K562 (cell line): ENCODE data around the gene AHNAK. TPM values are rescaled to one million over a fixed set of nuclear protein-coding genes. Genes with fewer than 3 reads are reported as not detected.

Experiments used
- ATAC-seq: fragments of 200-7000 bp; cut with Tn5 transposase; 3 replicates; pipeline ENCODE4 v1.9.1; 2020; ENCODE audit warnings: moderate library complexity
- BruUV-seq: library from RNA; stranded (reverse); fragments of 400-500 nt; replicated peaks from 2 replicates; lab custom pipeline; 2021; lab: Mats Ljungman, UMichigan
- CTCF ChIA-PET: fragments of 300-600 bp; formaldehyde crosslinking; extraction: SDS; loops from one replicate; lab custom pipeline; 2021; ENCODE audit warnings: low intra/inter-chr PET ratio; lab: Yijun Ruan, JAX
- POLR2A ChIA-PET: fragments of 300-600, 350-650 bp; sonication (Branson Sonifier 250); formaldehyde crosslinking; extraction: SDS; loops from one replicate; lab custom pipeline; 2021; ENCODE audit warnings: antibody characterized with exemption, inconsistent platforms; lab: Yijun Ruan, JAX
- DNase-seq, 4 experiments: peaks; one replicate each; pipeline versions ENCODE4 v3.0.0 to v3.0.0-alpha.2; 2011 to 2018; ENCODE audit warnings: low spot score in 3 of 4, mixed read lengths in 3 of 4; ENCODE audit errors: extremely low read depth in 1 of 4
- FAIRE-seq: peaks from 2 replicates; lab custom pipeline; 2011; peaks lifted over from hg19 to GRCh38; lab: Jason Lieb, UNC
- H2AFZ ChIP-seq: 2 replicates; pipeline ENCODE4 v1.6.0; 2011; ENCODE audit warnings: low read depth, low read length, control low read depth, inconsistent platforms
- H3K27ac ChIP-seq: fragments of 200-600 bp; 3 replicates; pipeline ENCODE4 v1.8.0; 2011; ENCODE audit warnings: low read depth, mild to moderate bottlenecking, control low read depth, inconsistent platforms, low read length, moderate library complexity, mixed read lengths; ENCODE audit errors: extremely low read depth
- H3K27me3 ChIP-seq, 2 experiments: fragments of 300-600 bp in 1 of 2; 2 replicates in 1 of 2; 3 replicates in 1 of 2; pipeline versions ENCODE4 v1.6.0 to v1.8.0; 2011; ENCODE audit warnings: inconsistent platforms in 2 of 2, low read length in 2 of 2, mild to moderate bottlenecking in 1 of 2, mixed read lengths in 1 of 2, moderate library complexity in 1 of 2; ENCODE audit not compliant: control insufficient read depth in 2 of 2, insufficient read depth in 2 of 2
- H3K36me3 ChIP-seq: fragments of 300-600 bp; 3 replicates; pipeline ENCODE4 v1.8.0; 2011; ENCODE audit warnings: mild to moderate bottlenecking, low read length, inconsistent platforms; ENCODE audit not compliant: control insufficient read depth, insufficient read depth
- H3K4me1 ChIP-seq, 2 experiments: fragments of 200-600 bp in 1 of 2; replicated peaks in 1 of 2; 2 replicates in 1 of 2; 3 replicates in 1 of 2; pipeline versions ENCODE4 v1.5.1 to v1.8.0; 2011; ENCODE audit warnings: inconsistent platforms in 2 of 2, low read length in 2 of 2, mild to moderate bottlenecking in 1 of 2, mixed read lengths in 1 of 2, moderate library complexity in 1 of 2; ENCODE audit not compliant: control insufficient read depth in 2 of 2, insufficient read depth in 2 of 2
- H3K4me2 ChIP-seq: 2 replicates; pipeline ENCODE4 v1.6.1; 2011; ENCODE audit warnings: low read length, control low read depth, inconsistent platforms, mixed read lengths; ENCODE audit not compliant: insufficient read depth
- H3K4me3 ChIP-seq: fragments of 200-600 bp; sonication (generic), shearing (Covaris generic); 2 replicates; pipeline ENCODE4 v1.5.1; 2016; ENCODE audit warnings: control low read depth, inconsistent platforms
- H3K79me2 ChIP-seq: fragments of 200-600 bp; 3 replicates; pipeline ENCODE4 v1.8.0; 2011; ENCODE audit warnings: low read length, inconsistent platforms; ENCODE audit not compliant: control insufficient read depth, insufficient read depth
- H3K9ac ChIP-seq, 2 experiments: 2 replicates each; pipeline versions ENCODE4 v1.6.0 to v1.6.1; 2011; ENCODE audit warnings: low read depth in 2 of 2, low read length in 2 of 2, control low read depth in 1 of 2, inconsistent platforms in 1 of 2, mild to moderate bottlenecking in 1 of 2, mixed read lengths in 1 of 2; ENCODE audit not compliant: insufficient read depth in 1 of 2
- H3K9me1 ChIP-seq: one replicate; pipeline ENCODE4 v1.6.0; 2011; ENCODE audit warnings: inconsistent platforms, mild to moderate bottlenecking, low read length, moderate library complexity; ENCODE audit not compliant: control insufficient read depth, insufficient read depth
- H3K9me3 ChIP-seq: replicated peaks from 2 replicates; pipeline ENCODE4 v1.5.1; 2011; ENCODE audit warnings: low read depth, low read length, inconsistent platforms; ENCODE audit not compliant: control insufficient read depth, insufficient read depth
- H4K20me1 ChIP-seq: replicated peaks from 2 replicates; pipeline ENCODE4 v1.6.1; 2011; ENCODE audit warnings: low read length, inconsistent platforms, mixed read lengths; ENCODE audit not compliant: control insufficient read depth, insufficient read depth
- CHD1 ChIP-seq: fragments of 200-600 bp; sonication (generic); IDR thresholded peaks from one replicate; pipeline ENCODE4 v1.6.1; 2012; ENCODE audit warnings: mild to moderate bottlenecking, moderate library complexity, low read length, inconsistent platforms
- DPF2 ChIP-seq: fragments of 450-650 bp; IDR thresholded peaks from 2 replicates; pipeline ENCODE4 v1.6.1; 2016
- EGR1 ChIP-seq: fragments of 450-650 bp; conservative IDR thresholded peaks from 2 replicates; pipeline ENCODE4 v1.6.1; 2017; ENCODE audit warnings: mild to moderate bottlenecking
- GABPA ChIP-seq: fragments of 200-800 bp; sonication (Bioruptor generic); conservative IDR thresholded peaks from 2 replicates; pipeline ENCODE4 v1.6.1; 2016; ENCODE audit warnings: low read depth, missing genetic modification characterization, missing compliant biosample characterization
- HLTF ChIP-seq: fragments of 450-650 bp; IDR thresholded peaks from 2 replicates; pipeline ENCODE4 v1.6.1; 2016
- KDM2B ChIP-seq: fragments of 250-450 bp; sonication (Bioruptor Pico); IDR thresholded peaks from 2 replicates; pipeline ENCODE4 v1.8.0; 2021; ENCODE audit warnings: mild to moderate bottlenecking, moderate library complexity
- KLF6 ChIP-seq: fragments of 250-450 bp; sonication (Bioruptor Pico); IDR thresholded peaks from 2 replicates; pipeline ENCODE4 v1.4.0; 2020; ENCODE audit warnings: mild to moderate bottlenecking, moderate library complexity, borderline replicate concordance
- PHB ChIP-seq: fragments of 250-450 bp; sonication (Bioruptor Pico); IDR thresholded peaks from 2 replicates; pipeline ENCODE4 v1.5.0; 2021
- SOX6 ChIP-seq: fragments of 450-650 bp; IDR thresholded peaks from 2 replicates; pipeline ENCODE4 v1.6.1; 2014; ENCODE audit warnings: mild to moderate bottlenecking
- ZKSCAN1 ChIP-seq: fragments of 150-350 bp; IDR thresholded peaks from 2 replicates; pipeline ENCODE4 v1.6.1; 2016; ENCODE audit warnings: low read depth, low read length
- ZNF431 ChIP-seq: sonication (generic); formaldehyde crosslinking; IDR thresholded peaks from 2 replicates; pipeline ENCODE4 v1.8.0; 2022; ENCODE audit warnings: mild to moderate bottlenecking, missing genetic modification reagents
- WGBS: fragments of 100-300 bp; shearing (Covaris generic); methylation state at CpG from one replicate; pipeline ENCODE4 v1.1.6; 2016; ENCODE audit warnings: low coverage, mixed read lengths; ENCODE audit not compliant: insufficient coverage; ENCODE audit errors: missing lambda C conversion rate; 5-methylcytosine and 5-hydroxymethylcytosine counted together
- in situ Hi-C: fragments of 300-500 bp; cut with MboI; formaldehyde crosslinking; loops from 4 replicates; pipeline ENCODE4 v1.15.0; 2018; ENCODE audit warnings: inconsistent platforms, mixed read lengths
- intact Hi-C: fragments of 100-400 bp; cut with micrococcal nuclease; formaldehyde crosslinking; loops from 2 replicates; pipeline ENCODE4 v1.14.2; 2022
- polyA plus RNA-seq, 8 experiments: library from polyadenylated mRNA; depleted of rRNA in 4 of 8; stranded (reverse) in 5 of 8; unstranded in 3 of 8; fragments of >200 nt; fragmentation: Nextera tagmentation in 2 of 8; fragmentation: Illumina TruSeq in 1 of 8; extraction: Ambion mirVana in 2 of 8; extraction: Trizol in 1 of 8; gene quantifications; 2 replicates each; pipeline versions ENCODE4 v1.2.1 to v1.2.3, GENCODE V29; 2011 to 2014; ENCODE audit warnings: inconsistent platforms in 1 of 8, missing spikeins in 1 of 8
- total RNA-seq, 7 experiments: library from RNA; depleted of rRNA in 6 of 7; stranded (reverse); fragments of >200 nt in 6 of 7; fragmentation: Illumina TruSeq in 2 of 7; extraction: Trizol in 2 of 7; gene quantifications; 2 replicates each; pipeline versions ENCODE4 v1.2.1 to v1.2.3, GENCODE V29; 2011 to 2021; ENCODE audit warnings: low replicate concordance in 1 of 7
- TF ChIP-seq, protein P1 (sequence below), 2 experiments: fragments of 450-650 bp; IDR thresholded peaks; 2 replicates each; pipeline ENCODE4 v1.6.1; 2016
- TF ChIP-seq, protein P2 (sequence below): sonication (generic); formaldehyde crosslinking; IDR thresholded peaks from 2 replicates; pipeline ENCODE4 v1.8.0; 2022; ENCODE audit warnings: missing genetic modification reagents, mild to moderate bottlenecking, moderate library complexity, borderline replicate concordance
- TF ChIP-seq, protein P3 (sequence below): fragments of 250-450 bp; sonication (Bioruptor Pico); IDR thresholded peaks from 2 replicates; pipeline ENCODE4 v1.4.0; 2020; ENCODE audit warnings: borderline replicate concordance

AHNAK gene
- total and polyA plus RNA-seq, 9 of the 15 experiments (the other 6 are each of a cell fraction or from before 2014, with no cell fraction given) = 1.5 to 89.7 (median 45.0) TPM

DNA sequence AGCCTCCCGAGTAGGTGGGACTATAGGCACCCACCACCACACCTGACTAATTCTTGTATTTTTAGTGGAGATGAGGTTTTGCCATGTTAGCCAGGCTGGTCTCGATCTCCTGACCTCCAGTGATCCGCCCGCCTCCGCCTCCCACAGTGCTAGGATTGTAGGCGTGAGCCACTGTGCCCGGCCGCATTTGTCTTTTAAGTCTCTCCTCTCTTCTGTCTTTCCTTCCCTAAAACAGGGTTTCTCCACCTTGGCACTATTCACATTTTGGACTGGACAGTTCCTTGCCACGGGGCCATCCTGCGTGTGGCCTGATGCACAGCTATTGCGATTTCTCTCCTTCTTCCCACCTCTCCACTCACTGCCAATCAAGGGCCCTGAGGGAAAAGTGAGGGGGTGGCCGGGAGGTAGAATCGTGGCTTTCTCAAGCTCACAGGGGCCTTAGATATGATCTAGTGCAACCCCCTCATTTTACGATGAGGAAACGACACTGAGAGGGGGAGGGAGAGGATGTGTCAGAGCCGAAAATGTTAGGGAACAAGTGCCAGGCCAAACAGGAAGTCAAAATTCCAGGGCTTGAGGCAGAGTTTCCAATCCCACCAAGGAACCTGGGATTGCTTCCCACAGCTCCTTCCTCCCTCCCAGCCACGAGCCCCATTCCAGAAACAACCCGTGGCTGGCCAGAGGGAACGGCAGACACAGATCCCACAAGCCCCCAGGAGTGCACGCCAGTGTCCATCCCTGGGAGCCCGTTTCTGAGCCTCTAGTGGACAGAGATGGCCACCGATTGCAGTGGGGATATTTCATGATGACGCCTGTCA lies 106.6 kb downstream of the AHNAK start (continued):
- TF ChIP-seq, protein P1, sequence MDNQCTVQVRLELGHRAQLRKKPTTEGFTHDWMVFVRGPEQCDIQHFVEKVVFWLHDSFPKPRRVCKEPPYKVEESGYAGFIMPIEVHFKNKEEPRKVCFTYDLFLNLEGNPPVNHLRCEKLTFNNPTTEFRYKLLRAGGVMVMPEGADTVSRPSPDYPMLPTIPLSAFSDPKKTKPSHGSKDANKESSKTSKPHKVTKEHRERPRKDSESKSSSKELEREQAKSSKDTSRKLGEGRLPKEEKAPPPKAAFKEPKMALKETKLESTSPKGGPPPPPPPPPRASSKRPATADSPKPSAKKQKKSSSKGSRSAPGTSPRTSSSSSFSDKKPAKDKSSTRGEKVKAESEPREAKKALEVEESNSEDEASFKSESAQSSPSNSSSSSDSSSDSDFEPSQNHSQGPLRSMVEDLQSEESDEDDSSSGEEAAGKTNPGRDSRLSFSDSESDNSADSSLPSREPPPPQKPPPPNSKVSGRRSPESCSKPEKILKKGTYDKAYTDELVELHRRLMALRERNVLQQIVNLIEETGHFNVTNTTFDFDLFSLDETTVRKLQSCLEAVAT (IDR thresholded peaks at IDR 0.05) = peak in 1 of 2 experiments; percentile 62; a peak in 2 of 4 replicates
- TF ChIP-seq EGR1 = peak; percentile 89
- TF ChIP-seq KDM2B (CRISPR knock-in tag) = no peak
- 0 out of 2 replicates have a peak, but pooled peaks have one; percentile 34 for TF ChIP-seq GABPA
- TF ChIP-seq PHB (CRISPR knock-in tag) = no peak

DNA sequence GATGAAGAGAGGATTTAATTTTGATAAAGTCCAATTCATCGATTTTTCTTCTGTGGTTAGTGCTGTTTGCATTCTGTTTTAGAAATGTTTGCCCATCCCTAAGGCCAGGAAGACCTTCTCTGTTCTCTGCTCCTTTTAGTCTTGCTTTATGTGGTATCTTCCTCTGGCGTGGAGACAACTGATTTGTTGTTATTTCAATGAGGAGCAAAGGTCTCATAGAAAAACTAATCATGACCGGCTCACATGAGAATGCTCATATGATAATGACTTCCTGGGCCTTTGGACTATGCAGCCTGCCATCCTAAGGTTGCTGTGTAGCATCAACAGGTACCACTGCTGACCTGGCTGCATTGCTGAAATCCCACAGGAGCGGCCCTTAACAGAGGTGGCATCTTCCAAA lies 108.0 kb downstream of the AHNAK start:
- Histone ChIP-seq H3K79me2 (no peaks in the 10 kb centered on the region), H3K36me3 (no peaks in the 10 kb centered on the region), H3K4me3 (no peak overlapping the region), H3K9me3 (no peaks in the 10 kb centered on the region), H2AFZ (no peak overlapping the region), H3K27me3 (no peaks in the 10 kb centered on the region), H3K9me1 (no peaks in the 10 kb centered on the region), H3K4me1 (peaks cover 12 to 14% of the 10 kb centered on the region in 2 experiments; a peak in 4 of 5 replicates), H3K27ac (no peak overlapping the region), H3K9ac (no peak overlapping the region), H4K20me1 (no peaks in the 10 kb centered on the region), H3K4me2 (no peak overlapping the region)
- 31% methylated on average over 4 of the region's 4 CpGs for WGBS
- ATAC-seq (no peak), DNase-seq (no peak), FAIRE-seq (no peak)
- in situ Hi-C loops = no loop called here
- ChIA-PET CTCF (no interaction called here), POLR2A (no interaction called here)
- intact Hi-C loops = no loop called here
- no TSS peak for BruUV-seq
- TF ChIP-seq HLTF = no peak
- no peak for TF ChIP-seq KLF6 (CRISPR knock-in tag)
- no peak for TF ChIP-seq ZNF431
- no peak for TF ChIP-seq SOX6
- no peak for TF ChIP-seq DPF2
- TF ChIP-seq, protein P2, sequence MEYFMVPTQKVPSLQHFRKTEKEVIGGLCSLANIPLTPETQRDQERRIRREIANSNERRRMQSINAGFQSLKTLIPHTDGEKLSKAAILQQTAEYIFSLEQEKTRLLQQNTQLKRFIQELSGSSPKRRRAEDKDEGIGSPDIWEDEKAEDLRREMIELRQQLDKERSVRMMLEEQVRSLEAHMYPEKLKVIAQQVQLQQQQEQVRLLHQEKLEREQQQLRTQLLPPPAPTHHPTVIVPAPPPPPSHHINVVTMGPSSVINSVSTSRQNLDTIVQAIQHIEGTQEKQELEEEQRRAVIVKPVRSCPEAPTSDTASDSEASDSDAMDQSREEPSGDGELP (CRISPR knock-in tag) = no peak
- no peak for TF ChIP-seq ZKSCAN1
- TF ChIP-seq, protein P3, sequence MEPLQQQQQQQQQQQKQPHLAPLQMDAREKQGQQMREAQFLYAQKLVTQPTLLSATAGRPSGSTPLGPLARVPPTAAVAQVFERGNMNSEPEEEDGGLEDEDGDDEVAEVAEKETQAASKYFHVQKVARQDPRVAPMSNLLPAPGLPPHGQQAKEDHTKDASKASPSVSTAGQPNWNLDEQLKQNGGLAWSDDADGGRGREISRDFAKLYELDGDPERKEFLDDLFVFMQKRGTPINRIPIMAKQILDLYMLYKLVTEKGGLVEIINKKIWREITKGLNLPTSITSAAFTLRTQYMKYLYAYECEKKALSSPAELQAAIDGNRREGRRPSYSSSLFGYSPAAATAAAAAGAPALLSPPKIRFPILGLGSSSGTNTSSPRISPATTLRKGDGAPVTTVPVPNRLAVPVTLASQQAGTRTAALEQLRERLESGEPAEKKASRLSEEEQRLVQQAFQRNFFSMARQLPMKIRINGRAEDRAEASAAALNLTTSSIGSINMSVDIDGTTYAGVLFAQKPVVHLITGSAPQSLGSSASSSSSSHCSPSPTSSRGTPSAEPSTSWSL (CRISPR knock-in tag) = no peak
- TF ChIP-seq CHD1 = no peak
